BJ (cell line): ENCODE results near the gene KCNT2. TPM values are rescaled to one million over a fixed set of nuclear protein-coding genes. Genes with fewer than 3 reads are reported as not detected.

Source experiments
- CTCF ChIA-PET: fragments of 350-600 bp; formaldehyde crosslinking; extraction: SDS; loops from one replicate; lab custom pipeline; 2021; ENCODE audit warnings: antibody characterized with exemption, inconsistent platforms; lab: Yijun Ruan, JAX
- POLR2A ChIA-PET: fragments of 300-600 bp; sonication (Branson Sonifier 250); formaldehyde crosslinking; extraction: SDS; loops from one replicate; lab custom pipeline; 2021; ENCODE audit warnings: antibody characterized with exemption; lab: Charles Lee
- DNase-seq: peaks from one replicate; pipeline ENCODE4 v3.0.0-alpha.2; 2011; ENCODE audit warnings: low read depth
- H3K27me3 ChIP-seq: 2 replicates; pipeline ENCODE4 v1.6.0; 2011; ENCODE audit warnings: low read length; ENCODE audit not compliant: control insufficient read depth, insufficient read depth
- H3K36me3 ChIP-seq: 2 replicates; pipeline ENCODE4 v1.5.1; 2011; ENCODE audit warnings: low read length; ENCODE audit not compliant: control insufficient read depth, insufficient read depth
- H3K4me3 ChIP-seq: 2 replicates; pipeline ENCODE4 v1.5.1; 2011; ENCODE audit warnings: low read depth, mild to moderate bottlenecking, control low read depth, low read length
- polyA plus RNA-seq: library from polyadenylated mRNA; depleted of rRNA; stranded (reverse); fragments of >200 nt; gene quantifications from 2 replicates; pipeline ENCODE4 v1.2.3, GENCODE V29; 2011
- TF ChIP-seq, protein P1 (sequence below): IDR thresholded peaks from 2 replicates; pipeline ENCODE4 v1.5.1; 2011; ENCODE audit warnings: low read depth, mild to moderate bottlenecking, control low read depth, inconsistent platforms, low read length, moderate library complexity; ENCODE audit not compliant: insufficient read depth

KCNT2 gene
- polyA plus RNA-seq, 1 experiment: 0.66 TPM

- Histone ChIP-seq H3K4me3 (no peak overlapping the region), H3K36me3 (no peaks in the 10 kb centered on the region), H3K27me3 (no peaks in the 10 kb centered on the region)
- TF ChIP-seq, protein P1, sequence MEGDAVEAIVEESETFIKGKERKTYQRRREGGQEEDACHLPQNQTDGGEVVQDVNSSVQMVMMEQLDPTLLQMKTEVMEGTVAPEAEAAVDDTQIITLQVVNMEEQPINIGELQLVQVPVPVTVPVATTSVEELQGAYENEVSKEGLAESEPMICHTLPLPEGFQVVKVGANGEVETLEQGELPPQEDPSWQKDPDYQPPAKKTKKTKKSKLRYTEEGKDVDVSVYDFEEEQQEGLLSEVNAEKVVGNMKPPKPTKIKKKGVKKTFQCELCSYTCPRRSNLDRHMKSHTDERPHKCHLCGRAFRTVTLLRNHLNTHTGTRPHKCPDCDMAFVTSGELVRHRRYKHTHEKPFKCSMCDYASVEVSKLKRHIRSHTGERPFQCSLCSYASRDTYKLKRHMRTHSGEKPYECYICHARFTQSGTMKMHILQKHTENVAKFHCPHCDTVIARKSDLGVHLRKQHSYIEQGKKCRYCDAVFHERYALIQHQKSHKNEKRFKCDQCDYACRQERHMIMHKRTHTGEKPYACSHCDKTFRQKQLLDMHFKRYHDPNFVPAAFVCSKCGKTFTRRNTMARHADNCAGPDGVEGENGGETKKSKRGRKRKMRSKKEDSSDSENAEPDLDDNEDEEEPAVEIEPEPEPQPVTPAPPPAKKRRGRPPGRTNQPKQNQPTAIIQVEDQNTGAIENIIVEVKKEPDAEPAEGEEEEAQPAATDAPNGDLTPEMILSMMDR: no peak
- ChIA-PET POLR2A (no interaction called here), CTCF (no interaction called here)
- DNase-seq: no peak
Measured at GRCh38 chr1:196573226-196573625, 35.0 kb downstream of the KCNT2 start.

GRCh38 chr1:196567238-196567637 lies 41.0 kb downstream of the KCNT2 start:
- ChIA-PET CTCF (no interaction called here), POLR2A (no interaction called here)
- Histone ChIP-seq H3K27me3 (no peaks in the 10 kb centered on the region), H3K36me3 (no peaks in the 10 kb centered on the region), H3K4me3 (no peak overlapping the region)
- no peak for DNase-seq
- TF ChIP-seq, protein P1: no peak

DNA sequence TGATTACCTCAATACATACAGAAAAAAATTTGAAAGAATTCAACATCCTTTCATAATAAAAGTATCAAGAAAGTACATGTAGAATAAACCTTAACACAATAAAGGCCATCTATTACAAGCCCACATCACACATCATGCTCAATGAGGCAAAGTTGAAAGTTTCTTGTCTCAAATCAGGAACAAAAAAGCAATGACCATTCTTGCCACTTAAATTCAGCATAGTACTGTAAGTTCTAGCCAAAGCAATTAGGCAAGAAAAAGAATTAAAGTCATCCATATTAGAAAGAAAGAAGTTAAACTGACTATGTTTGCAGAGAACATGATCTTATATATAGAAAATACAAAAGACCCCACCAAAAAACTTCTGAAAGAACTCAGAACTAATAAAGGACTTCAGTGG lies 44.5 kb downstream of the KCNT2 start:
- TF ChIP-seq, protein P1: no peak
- DNase-seq: no peak
- Histone ChIP-seq H3K4me3 (no peak overlapping the region), H3K36me3 (no peaks in the 10 kb centered on the region), H3K27me3 (no peaks in the 10 kb centered on the region)
- ChIA-PET CTCF (no interaction called here), POLR2A (no interaction called here)

DNA sequence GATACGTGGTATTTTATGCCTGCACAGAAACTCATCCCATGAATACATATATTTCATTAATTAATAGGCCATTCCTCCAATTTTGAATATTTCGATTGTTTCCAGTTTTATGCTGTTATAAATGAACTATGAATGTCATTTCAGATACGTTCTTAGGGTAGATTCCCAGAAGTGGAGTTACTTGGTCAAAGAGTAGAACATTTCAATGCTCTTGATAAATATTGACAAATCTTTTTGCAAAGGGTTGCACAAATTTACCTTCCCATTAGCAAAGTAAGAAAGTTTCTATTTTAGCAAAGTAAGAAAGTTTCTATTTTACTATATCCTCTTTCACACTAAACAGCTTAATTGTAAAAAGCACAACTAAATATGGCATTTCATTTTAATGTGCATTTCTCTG lies 48.9 kb downstream of the KCNT2 start:
- Histone ChIP-seq H3K4me3 (no peak overlapping the region), H3K36me3 (no peaks in the 10 kb centered on the region), H3K27me3 (no peaks in the 10 kb centered on the region)
- POLR2A ChIA-PET: no interaction called here
- TF ChIP-seq, protein P1: no peak
- CTCF ChIA-PET: no interaction called here
- no peak for DNase-seq

DNA sequence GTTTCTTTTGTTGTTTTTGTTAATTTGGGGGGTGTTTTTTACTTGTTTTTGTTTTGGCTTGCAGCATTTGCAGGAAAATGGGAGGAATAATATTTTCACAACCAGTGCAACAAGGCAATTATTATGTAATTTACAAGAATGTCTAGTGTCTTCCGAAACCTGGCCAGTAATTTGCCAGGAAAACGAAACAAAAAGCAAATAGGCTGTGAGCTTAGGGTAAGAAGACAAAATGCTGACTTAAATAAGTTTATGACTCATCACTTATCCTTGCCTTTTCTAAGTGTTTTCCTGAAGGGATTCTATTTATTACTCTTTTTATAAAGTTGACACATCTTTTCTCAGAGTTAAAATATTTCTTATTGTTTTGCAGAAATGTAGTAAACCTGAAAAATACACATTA lies 49.8 kb downstream of the KCNT2 start:
- CTCF ChIA-PET: no interaction called here
- POLR2A ChIA-PET: interaction anchor here (0.6 to 0.7 kb wide), 2 partner anchors 141 to 768 kb away, joined by 3 to 4 read pairs; no protein-coding TSS in a partner anchor
- TF ChIP-seq, protein P1: no peak

More for the DNA sequence above, 49.8 kb downstream of the KCNT2 start:
- peak; percentile 54 for DNase-seq
- H3K27me3 ChIP-seq: no peaks in the 10 kb centered on the region
- H3K36me3 ChIP-seq: no peaks in the 10 kb centered on the region
- no peak overlapping the region for H3K4me3 ChIP-seq
